IPS-18c (cell line): ENCODE measurements around the gene ATP5ME.

Source experiments
- H3K4me3 ChIP-seq: 2 replicates; pipeline ENCODE4 v1.7.0; 2013; ENCODE audit warnings: low read depth, mild to moderate bottlenecking, low read length, moderate library complexity; ENCODE audit not compliant: insufficient read depth
- H3K9me3 ChIP-seq: one replicate; pipeline ENCODE4 v1.6.1; 2013; ENCODE audit warnings: mild to moderate bottlenecking, low read length, moderate library complexity; ENCODE audit not compliant: control insufficient read depth, insufficient read depth

ATP5ME gene

DNA sequence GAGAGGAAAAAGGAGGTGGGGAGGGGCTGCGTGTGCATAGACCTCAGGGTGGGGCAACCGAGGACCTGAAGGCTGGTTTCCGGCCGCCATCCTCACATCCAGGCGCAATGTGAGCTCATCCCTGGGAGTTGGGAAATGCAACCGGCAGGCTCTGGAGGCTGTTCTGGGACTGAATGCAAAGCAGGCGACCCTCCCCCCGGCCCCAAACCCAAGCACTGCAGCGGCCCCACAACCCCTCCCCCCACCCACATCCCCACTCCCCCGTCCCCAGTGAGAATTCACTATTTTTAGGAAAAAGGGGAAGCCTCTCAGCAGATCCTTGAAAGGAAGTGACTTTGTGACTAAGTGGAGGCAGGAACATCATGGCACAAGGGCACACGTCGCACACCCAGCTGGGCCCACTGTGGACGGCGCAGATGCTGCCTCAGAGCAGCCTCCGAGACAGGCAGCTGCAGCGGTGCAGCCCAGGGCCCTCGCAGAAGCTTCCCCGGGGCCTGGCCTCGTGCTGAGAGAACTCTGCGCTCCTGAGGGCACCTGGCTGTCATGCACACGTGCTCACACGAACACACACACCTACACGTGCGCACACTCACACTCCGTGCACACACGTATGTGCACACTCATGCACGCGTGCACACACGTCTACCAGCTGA, 50.0 kb downstream of the ATP5ME start:
- Histone ChIP-seq H3K9me3 (no peaks in the 10 kb centered on the region), H3K4me3 (no peak overlapping the region)

DNA sequence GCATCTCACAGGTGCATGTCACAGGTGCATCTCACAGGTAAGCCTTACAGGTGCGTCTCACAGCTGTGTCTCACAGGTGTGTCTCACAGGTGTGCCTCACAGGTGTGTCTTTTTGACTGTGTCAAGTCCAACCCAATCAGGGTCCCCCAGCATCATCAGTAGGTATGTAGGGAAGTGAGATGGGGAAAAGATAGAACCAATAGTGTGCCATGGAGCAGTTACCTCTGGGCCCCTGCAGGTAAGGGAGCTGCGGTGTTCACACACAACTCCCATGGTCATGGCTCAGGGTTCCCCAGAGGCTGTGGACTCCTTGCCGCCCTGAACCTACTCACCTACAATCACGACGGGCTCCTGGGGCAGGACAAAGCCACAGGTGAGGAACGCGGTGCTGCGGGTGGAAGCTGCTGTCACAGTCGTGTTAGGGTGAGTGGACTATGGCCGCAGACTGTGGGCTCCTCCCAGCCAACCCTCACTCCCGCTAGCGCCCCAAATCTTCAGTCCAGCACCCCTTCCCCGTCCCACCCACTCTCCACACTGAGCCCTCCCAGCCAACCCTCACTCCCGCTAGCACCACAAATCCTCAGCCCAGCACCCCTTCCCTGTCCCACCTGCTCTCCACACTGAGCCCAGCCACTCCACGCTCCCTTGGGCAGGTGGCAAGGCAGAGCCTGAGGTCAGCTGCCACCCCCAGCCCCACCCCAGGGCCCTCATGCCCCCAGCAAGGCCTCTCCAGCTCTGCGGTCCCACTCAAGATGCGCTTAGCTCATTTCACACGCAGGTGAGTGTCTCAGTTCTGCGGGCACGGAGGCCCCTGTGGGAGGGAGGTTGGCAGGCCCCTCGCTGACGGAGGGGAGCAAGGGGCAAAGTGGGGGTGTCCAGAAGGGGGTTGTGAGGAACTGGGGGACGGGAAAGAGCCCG, 50.8 kb downstream of the ATP5ME start:
- Histone ChIP-seq H3K4me3 (no peak overlapping the region), H3K9me3 (no peaks in the 10 kb centered on the region)
